ENCODE results near the gene NIT1. TPM values are rescaled to one million over a fixed set of nuclear protein-coding genes. Genes with fewer than 3 reads are reported as not detected.

The NIT1 gene
- total and polyA plus RNA-seq, 2 of the 13 experiments (the other 11 are each of a cell fraction or from before 2014, with no cell fraction given) = 22.7 to 31.0 TPM

DNA sequence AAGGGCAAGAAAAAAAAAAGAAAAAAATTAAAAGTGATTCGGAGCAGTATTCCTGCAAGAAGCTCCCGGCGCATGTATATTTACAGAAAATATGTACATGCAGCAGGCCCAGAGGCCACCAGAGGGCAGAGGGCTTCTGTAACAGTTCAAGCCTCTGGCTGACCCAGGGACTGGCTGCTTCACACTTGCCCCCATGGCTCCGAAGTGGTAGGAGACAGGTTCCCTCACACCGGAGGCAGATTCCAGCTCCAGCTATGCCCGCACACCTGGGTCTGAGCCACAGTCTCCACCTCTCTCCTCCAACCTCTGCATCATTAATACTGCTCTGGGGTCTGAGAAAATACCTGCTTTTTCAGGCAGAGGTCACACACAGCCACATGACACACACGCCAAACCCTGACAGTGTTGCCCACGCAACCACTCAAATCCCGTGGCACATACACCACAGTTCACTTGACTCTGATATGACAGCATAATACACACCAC is 46.0 kb upstream of the NIT1 start (continued):
- TF ChIP-seq NFE2L1 (CRISPR knock-in tag; IDR thresholded peaks at IDR 0.05; ENCODE audit: borderline replicate concordance) = no peak
- TF ChIP-seq ZNF574 (CRISPR knock-in tag; IDR thresholded peaks at IDR 0.05) = 0 out of 2 replicates have a peak, but pooled peaks have one; percentile 24
- TF ChIP-seq ZNF598 (CRISPR knock-in tag; IDR thresholded peaks at IDR 0.05; ENCODE audit: borderline replicate concordance) = no peak
- no peak for TF ChIP-seq SP1 (IDR thresholded peaks at IDR 0.05)
- TF ChIP-seq SP1 (CRISPR knock-in tag; IDR thresholded peaks at IDR 0.05) = no peak
- 0 out of 2 replicates have a peak, but pooled peaks have one; percentile 17 for TF ChIP-seq HDAC1 (CRISPR knock-in tag; IDR thresholded peaks at IDR 0.05)
- TF ChIP-seq ZNF260 (CRISPR knock-in tag; IDR thresholded peaks at IDR 0.05; ENCODE audit: borderline replicate concordance, low read depth) = no peak
- no peak for TF ChIP-seq ZFP36 (IDR thresholded peaks at IDR 0.05; ENCODE audit: borderline replicate concordance, low read depth, low read length, partially characterized antibody)
- TF ChIP-seq ZNF746 (CRISPR knock-in tag; IDR thresholded peaks at IDR 0.05) = no peak
- no peak for TF ChIP-seq JUN (CRISPR knock-in tag; IDR thresholded peaks at IDR 0.05)
- no peak for TF ChIP-seq SALL2 (CRISPR knock-in tag; IDR thresholded peaks at IDR 0.05)
- TF ChIP-seq CTCF (CRISPR knock-in tag; IDR thresholded peaks at IDR 0.05) = peak; percentile 80
- 0 out of 2 replicates have a peak, but pooled peaks have one; percentile 39 for TF ChIP-seq ZNF383 (CRISPR knock-in tag; IDR thresholded peaks at IDR 0.05; ENCODE audit: borderline replicate concordance)
- TF ChIP-seq, protein P1, sequence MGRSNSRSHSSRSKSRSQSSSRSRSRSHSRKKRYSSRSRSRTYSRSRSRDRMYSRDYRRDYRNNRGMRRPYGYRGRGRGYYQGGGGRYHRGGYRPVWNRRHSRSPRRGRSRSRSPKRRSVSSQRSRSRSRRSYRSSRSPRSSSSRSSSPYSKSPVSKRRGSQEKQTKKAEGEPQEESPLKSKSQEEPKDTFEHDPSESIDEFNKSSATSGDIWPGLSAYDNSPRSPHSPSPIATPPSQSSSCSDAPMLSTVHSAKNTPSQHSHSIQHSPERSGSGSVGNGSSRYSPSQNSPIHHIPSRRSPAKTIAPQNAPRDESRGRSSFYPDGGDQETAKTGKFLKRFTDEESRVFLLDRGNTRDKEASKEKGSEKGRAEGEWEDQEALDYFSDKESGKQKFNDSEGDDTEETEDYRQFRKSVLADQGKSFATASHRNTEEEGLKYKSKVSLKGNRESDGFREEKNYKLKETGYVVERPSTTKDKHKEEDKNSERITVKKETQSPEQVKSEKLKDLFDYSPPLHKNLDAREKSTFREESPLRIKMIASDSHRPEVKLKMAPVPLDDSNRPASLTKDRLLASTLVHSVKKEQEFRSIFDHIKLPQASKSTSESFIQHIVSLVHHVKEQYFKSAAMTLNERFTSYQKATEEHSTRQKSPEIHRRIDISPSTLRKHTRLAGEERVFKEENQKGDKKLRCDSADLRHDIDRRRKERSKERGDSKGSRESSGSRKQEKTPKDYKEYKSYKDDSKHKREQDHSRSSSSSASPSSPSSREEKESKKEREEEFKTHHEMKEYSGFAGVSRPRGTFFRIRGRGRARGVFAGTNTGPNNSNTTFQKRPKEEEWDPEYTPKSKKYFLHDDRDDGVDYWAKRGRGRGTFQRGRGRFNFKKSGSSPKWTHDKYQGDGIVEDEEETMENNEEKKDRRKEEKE (IDR thresholded peaks at IDR 0.05) = no peak
- TF ChIP-seq SMAD1 (CRISPR knock-in tag; IDR thresholded peaks at IDR 0.05; ENCODE audit: borderline replicate concordance, low read depth) = 0 out of 2 replicates have a peak, but pooled peaks have one; percentile 59
- TF ChIP-seq, protein P2, sequence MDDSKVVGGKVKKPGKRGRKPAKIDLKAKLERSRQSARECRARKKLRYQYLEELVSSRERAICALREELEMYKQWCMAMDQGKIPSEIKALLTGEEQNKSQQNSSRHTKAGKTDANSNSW (CRISPR knock-in tag; IDR thresholded peaks at IDR 0.05; ENCODE audit: borderline replicate concordance) = no peak
- TF ChIP-seq CENPT (CRISPR knock-in tag; IDR thresholded peaks at IDR 0.05; ENCODE audit: low read depth) = no peak
- 0 out of 2 replicates have a peak, but pooled peaks have one; percentile 34 for TF ChIP-seq ZSCAN31 (CRISPR knock-in tag; IDR thresholded peaks at IDR 0.05; ENCODE audit: low read depth)
- no peak for TF ChIP-seq MED13 (CRISPR knock-in tag; IDR thresholded peaks at IDR 0.05)
- no peak for TF ChIP-seq SRSF1 (optimal IDR thresholded peaks at IDR 0.05; ENCODE audit: low read depth, low read length)
- no peak for TF ChIP-seq NR2C2 (CRISPR knock-in tag; IDR thresholded peaks at IDR 0.05; ENCODE audit: borderline replicate concordance)
- peak; percentile 23; the same call in 1 of the 2 replicates for TF ChIP-seq MYC (CRISPR knock-in tag; IDR thresholded peaks at IDR 0.05; ENCODE audit: borderline replicate concordance)
- TF ChIP-seq ZSCAN21 (CRISPR knock-in tag; IDR thresholded peaks at IDR 0.05; ENCODE audit: borderline replicate concordance) = no peak
